ENCODE data around the gene GPR6. TPM values are rescaled to one million over a fixed set of nuclear protein-coding genes. Genes with fewer than 3 reads are reported as not detected.

Gene GPR6
- total RNA-seq, 4 donors from 2014 or later = not detected

GRCh38 chr6:109979033-109979921 lies 1.2 kb downstream of the GPR6 start:
- DNase-seq = no peak
- Histone ChIP-seq H3K36me3 (no peaks in the 10 kb centered on the region), H3K27me3 (peaks cover 0 to 19% of the 10 kb centered on the region in 2 donors), H3K4me1 (no peaks in the 10 kb centered on the region), H3K4me3 (no peak overlapping the region), H3K27ac (no peak overlapping the region), H3K9me3 (no peaks in the 10 kb centered on the region)
- TF ChIP-seq CTCF (IDR thresholded peaks at IDR 0.05) (no peak), POLR2A (IDR thresholded peaks at IDR 0.05) (no peak)

GRCh38 chr6:109984410-109984809 lies 6.3 kb downstream of the GPR6 start:
- H3K27ac ChIP-seq = no peak overlapping the region
- H3K36me3 ChIP-seq = no peaks in the 10 kb centered on the region
- H3K4me3 ChIP-seq = no peak overlapping the region
- no peaks in the 10 kb centered on the region for H3K9me3 ChIP-seq
- TF ChIP-seq CTCF (IDR thresholded peaks at IDR 0.05) = no peak
- H3K4me1 ChIP-seq = no peaks in the 10 kb centered on the region
- H3K27me3 ChIP-seq = peaks cover 0 to 6% of the 10 kb centered on the region in 2 donors
- DNase-seq = no peak

DNA sequence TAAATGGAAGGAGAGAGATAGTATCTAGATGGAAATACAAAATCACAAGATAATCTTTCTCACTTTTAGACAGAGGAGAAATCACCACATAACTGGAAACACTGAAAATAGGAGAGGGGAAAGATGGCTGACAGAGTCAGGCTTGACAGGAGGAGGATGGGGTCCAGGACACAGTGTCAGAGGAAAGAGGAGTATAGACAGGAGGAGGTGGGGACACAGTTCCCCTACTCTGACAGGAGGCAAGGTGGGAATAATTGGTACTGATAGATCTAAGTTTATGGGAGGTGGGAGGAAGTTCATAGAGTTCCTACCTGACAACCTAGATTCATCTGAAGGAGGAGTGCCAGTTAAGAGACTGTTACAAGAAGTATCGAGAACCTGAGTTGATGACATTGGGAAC lies 9.1 kb downstream of the GPR6 start:
- no peaks in the 10 kb centered on the region for H3K36me3 ChIP-seq
- H3K4me1 ChIP-seq = no peaks in the 10 kb centered on the region
- no peaks in the 10 kb centered on the region for H3K27me3 ChIP-seq
- DNase-seq = no peak
- TF ChIP-seq CTCF (IDR thresholded peaks at IDR 0.05) (no peak), POLR2A (IDR thresholded peaks at IDR 0.05) (no peak)
- no peak overlapping the region for H3K4me3 ChIP-seq
- H3K27ac ChIP-seq = no peak overlapping the region
- no peaks in the 10 kb centered on the region for H3K9me3 ChIP-seq

DNA sequence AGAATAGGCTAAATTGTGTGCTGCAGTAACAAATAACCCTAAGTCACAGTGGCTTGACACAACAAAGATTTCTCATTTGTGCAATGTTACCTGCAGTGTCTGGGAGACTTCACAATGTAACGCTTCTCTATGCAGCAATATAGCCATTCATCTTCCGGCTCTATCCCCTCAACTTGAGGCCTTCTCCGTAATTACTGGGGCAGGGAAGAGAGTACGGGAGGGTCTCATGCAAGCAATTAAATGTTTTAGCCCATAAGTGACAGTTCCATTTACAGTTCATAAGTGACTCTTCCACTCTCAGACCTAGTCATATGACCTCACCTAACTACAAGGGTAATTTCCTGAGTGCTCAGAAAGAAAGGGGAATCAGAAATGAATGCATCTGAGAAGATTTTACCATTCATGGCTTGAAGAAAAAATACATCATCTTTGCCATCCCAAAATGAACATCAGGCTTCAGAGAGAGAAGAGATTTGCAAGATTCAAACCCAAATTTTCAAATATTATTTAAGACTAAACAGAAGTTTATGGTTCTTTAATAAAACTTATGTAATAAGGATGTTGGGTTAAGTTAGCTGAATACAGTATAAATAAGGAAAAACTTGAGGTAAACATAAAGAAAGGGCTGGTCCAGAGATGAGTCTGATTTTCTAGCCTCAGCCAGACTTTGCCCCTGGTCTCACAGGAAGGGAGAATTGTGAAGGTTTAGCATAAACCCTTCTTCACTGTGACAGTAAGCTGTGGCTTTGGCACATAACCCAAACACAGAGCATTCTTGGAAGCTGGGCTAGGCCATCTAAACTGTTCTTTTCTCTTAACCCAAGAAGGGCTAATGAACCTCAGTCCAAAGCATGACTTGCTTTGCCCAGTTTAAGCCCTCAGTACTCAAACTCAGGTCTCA lies 13.3 kb downstream of the GPR6 start:
- H3K27me3 ChIP-seq = no peaks in the 10 kb centered on the region
- no peaks in the 10 kb centered on the region for H3K4me1 ChIP-seq
- H3K27ac ChIP-seq = no peak overlapping the region
- no peaks in the 10 kb centered on the region for H3K9me3 ChIP-seq
- TF ChIP-seq CTCF (IDR thresholded peaks at IDR 0.05) (no peak), POLR2A (IDR thresholded peaks at IDR 0.05) (no peak)
- no peak overlapping the region for H3K4me3 ChIP-seq
- no peaks in the 10 kb centered on the region for H3K36me3 ChIP-seq
- DNase-seq = no peak

DNA sequence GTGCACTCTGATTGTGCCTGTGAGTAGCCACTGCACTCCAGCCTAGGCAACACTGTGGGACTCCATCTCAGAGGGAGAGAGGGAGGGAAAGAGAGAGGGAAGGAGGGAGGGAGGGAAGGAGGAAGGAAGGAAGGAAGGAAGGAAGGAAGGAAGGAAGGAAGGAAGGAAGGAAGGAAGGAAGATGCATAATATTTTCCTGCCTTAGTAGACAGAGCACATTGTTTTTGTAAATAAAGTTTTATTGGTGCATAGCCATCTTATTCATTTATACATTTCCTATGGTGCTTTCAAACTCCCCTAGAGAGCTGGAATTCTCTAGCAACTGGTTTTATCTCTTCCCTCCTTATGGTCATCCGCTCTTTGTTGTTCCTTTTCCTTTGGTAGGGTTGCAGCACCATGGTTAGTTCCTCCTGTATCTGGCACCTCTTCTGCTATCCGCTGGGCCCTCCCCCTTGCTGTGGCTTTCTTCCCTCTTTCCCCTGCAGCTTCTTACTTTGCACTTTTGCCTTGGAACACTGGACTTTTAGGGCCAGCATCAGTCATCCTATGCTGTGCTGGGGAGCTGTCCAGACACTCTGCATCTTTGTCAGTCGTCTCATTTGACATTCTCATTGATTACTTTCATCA lies 20.2 kb downstream of the GPR6 start:
- no peak overlapping the region for H3K4me3 ChIP-seq
- H3K27me3 ChIP-seq = no peaks in the 10 kb centered on the region
- no peak for DNase-seq
- no peak overlapping the region for H3K27ac ChIP-seq
- H3K36me3 ChIP-seq = no peaks in the 10 kb centered on the region
- H3K9me3 ChIP-seq = no peaks in the 10 kb centered on the region
- no peaks in the 10 kb centered on the region for H3K4me1 ChIP-seq
- no peak for TF ChIP-seq CTCF (IDR thresholded peaks at IDR 0.05)
- no peak for TF ChIP-seq POLR2A (IDR thresholded peaks at IDR 0.05)

All from Peyer's patch (tissue), 4 donors.